HG03159 (cell line): ENCODE measurements around the gene PACRG.

Experiments
- ATAC-seq: cut with Tn5 transposase; IDR thresholded peaks from one replicate; pipeline ENCODE4 v1.9.1; 2021; ENCODE audit warnings: mild to moderate bottlenecking, moderate library complexity; ENCODE audit not compliant: unreplicated experiment

PACRG gene

GRCh38 chr6:162709431-162709830 is 18.3 kb upstream of the PACRG start:
- ATAC-seq, result no peak

DNA sequence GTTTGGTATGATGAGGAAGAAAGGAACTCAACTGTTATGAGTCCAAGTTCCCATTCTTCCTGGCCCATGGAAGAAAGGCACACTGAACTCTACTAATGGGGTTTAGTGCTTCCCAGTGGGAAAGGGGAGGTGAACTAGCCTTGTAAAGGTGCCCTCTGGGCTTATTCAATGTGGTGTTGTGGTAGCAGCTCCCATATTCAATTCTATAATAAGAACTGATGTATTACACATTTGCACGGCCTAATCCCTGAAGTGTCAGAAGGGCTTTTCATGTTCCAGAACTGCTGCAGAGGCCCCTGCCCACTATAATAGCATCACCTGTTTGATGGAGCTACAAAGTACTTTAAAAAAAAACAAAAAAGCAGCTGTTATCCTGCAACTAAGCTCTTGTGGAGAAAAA is 17.4 kb upstream of the PACRG start:
- no peak for ATAC-seq

DNA sequence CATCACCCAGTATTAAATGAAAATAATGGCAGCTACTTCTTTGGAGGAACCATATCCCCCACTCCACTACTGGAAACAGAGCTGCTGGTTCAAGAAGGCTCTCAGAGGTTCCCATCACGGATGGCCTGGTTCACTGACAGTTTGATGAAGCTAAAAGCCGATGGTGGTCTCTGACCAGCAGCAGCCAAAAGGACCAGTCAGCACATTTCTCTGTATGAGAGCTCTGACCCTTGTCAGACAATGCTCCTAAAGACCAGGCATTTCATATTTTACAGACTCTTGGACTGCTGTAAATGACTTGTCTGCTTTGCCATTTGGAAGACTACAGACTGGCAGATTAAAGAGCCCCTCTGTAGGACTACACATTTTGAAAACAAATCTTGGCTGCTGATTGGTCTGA is 16.8 kb upstream of the PACRG start:
- ATAC-seq, result no peak

DNA sequence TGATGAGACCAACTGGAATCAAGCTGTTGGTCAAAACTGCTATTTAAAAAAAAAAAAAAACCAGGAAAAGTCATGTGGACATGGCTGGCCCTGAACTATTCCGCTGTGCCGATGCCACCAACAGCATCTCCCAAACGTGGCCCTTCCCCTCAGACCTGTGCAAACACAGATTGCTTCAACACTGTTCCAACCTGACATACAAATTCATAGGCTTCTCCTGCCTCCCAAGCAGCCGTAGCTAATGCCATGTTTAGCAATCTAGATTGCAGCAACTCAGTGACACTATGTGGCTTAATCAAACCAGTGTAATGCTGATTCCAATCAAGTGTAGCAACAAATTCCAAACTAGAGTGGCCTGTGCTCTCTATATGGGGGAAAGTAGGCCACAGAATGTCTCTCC is 16.4 kb upstream of the PACRG start:
- ATAC-seq, result no peak

DNA sequence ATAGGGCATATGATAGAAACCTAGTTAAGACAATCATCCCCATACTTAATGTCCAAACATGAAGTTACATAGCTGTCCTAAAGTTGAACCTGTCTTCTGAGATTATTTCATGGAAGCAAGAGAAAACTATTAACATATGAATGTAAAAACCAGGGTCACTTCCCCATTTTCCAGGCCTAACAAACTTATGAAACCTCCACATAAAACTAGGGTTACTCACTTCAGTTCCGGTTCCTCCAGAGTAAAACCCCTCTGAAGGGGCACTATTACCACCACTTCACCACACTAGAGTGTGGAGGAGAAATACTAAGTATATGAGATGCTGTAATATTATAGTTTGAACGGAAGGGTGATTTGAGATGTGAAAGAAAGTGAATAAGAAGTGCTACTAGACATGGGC is 15.1 kb upstream of the PACRG start:
- no peak for ATAC-seq

DNA sequence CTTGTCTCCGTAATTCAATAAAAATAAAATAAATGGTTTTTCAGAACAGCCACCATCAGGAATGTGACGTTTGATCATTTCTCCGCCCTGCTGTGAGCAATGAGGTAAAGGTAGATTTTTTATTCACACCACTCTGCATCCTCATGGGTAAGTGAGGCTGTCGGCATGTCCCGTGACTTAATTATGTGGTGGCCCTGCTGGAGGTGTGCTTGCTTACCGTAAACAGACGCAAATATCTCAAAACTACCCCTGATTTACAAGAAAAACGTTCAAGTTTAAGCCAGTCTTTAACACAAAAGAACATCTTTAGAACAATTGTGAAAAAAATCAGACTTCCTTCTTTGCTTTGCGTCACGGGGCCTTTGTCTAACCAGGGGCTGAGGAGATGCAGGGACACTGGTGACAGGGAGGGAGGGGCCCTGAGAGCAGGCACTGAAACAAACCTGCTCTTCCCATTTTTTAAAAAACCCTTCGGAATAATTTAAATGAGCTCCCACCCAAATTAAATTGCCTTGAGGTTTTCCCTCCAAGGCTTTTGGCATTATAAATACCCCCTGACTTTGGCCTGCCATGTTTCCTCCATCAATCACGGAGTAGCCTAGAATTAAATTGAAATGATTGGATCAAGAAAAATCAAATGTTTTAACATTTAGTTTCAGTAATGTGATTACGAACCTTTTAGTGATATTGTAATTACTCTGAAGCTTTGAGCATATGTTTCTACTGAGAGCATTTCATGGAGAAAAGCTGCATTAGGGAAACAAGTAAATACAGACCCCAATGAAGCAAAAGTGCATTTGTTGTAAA is 13.6 kb upstream of the PACRG start:
- no peak for ATAC-seq

- no peak for ATAC-seq
Observed at GRCh38 chr6:162715601-162716000, 12.2 kb upstream of the PACRG start.

DNA sequence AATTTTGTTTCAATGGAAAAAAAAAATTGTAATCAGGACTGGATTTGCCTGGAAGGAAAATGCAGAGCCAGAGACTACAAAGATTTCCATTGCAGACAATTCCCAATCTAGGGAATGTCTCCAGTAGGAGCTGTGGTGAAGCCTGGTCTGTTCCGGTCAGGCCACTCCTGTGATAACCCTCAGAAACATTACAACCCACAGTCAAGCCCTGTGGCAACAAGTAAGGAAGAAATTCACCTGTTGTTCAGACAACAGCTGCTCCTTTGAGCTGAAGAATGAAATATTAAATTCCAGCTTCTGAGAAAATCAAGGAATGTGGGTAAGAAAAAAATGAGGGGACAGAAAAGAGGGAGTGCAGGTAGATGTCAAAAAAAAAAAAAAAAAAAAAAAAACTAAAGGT is 8.2 kb upstream of the PACRG start:
- no peak for ATAC-seq

DNA sequence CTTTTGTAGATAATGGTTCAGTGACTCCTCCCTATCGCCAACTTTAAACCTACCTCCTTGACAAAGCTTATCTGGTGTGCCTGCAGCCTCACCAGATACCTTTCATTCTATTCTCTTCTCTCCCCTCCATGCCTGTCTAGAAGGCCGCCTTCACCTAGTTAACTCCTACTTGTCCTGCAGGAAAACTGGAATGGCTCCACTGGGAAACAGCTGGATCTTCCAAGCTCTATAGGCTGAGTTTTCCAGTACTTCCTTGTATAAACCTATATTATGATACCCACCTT is 6.4 kb upstream of the PACRG start:
- ATAC-seq, result no peak

DNA sequence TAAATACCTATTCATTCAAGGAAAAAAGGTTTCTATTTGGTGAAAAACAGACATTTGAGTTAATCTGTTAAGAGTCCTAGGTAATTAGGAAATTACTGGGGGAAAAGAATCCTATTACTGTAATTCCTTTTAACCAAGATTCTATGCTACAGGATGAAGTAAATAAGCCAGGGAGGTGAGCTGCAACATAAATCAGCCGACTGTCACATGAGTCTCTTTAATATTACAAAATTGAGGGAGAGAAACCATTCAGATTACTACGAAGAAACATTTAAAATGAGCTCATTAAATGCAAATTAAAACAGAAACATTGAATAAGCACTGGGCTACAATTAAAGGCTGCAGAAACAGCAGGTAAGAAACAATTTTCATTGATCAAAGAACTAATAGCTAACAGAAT is 5.5 kb upstream of the PACRG start:
- no peak for ATAC-seq

DNA sequence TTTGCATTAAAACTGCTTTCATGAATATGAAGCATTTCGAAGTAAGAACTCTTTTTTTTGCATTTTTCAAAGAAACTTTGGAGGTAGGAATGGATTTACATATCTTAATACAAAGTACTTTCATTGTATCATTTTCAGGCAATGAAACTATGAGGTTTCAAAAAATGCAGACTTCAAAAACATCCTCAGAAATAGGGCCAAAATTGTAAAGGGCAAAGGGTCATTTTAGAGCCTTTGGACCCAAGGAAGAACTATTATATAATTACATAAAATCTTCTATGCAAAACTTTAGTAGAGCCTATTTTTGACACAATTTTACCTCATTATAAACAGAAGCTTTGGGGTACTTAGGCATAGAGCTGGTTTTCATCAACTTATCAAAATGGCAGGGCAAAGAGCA is 5.1 kb upstream of the PACRG start:
- no peak for ATAC-seq

GRCh38 chr6:162726947-162727321 is 840 bp upstream of the PACRG start:
- peak; percentile 7 for ATAC-seq

- ATAC-seq, result no peak
Observed at GRCh38 chr6:162728197-162728596, 423 bp downstream of the PACRG start.

GRCh38 chr6:162728706-162729105 is 932 bp downstream of the PACRG start:
- ATAC-seq, result no peak

DNA sequence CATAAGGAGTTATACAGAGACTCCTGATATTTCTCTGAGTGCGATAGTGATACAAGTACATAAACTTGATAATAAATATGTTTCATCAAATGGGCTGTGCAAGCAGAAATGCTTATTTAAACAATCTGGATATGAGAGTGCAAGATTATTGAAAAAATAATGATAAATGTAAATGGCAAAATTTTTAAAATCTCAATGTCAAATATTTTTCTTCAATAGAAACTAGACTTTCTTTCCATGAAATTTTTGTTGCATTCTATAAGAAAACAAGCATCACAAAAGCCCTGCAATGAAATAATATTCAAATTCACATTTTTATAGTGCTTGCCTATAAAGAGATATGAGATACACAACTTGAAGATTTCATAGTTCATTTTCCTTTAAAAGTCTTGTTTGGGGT is 2.7 kb downstream of the PACRG start:
- no peak for ATAC-seq

DNA sequence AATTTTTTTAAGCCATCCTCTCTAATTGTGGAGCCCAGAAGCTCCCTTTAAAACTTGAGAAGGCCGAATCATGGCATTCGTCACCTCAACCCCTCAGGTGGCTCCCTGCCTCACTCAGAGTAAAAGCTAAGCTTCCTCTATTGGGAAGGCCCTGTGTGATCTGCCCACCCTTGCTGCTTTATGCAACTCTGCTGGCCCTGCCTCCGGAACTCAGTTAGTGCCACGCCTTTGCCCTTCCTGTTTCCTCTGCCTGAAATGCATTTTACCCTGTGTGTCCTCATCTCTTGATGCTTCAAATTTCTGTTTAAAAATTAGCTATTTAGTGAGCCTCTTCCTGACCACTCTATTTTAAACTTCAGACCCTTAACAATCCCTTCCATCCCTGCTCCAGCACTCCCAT is 5.7 kb downstream of the PACRG start:
- ATAC-seq, result no peak

GRCh38 chr6:162736961-162737360 is 9.2 kb downstream of the PACRG start:
- ATAC-seq, result no peak

GRCh38 chr6:162750776-162751175 is 23.0 kb downstream of the PACRG start:
- no peak for ATAC-seq

DNA sequence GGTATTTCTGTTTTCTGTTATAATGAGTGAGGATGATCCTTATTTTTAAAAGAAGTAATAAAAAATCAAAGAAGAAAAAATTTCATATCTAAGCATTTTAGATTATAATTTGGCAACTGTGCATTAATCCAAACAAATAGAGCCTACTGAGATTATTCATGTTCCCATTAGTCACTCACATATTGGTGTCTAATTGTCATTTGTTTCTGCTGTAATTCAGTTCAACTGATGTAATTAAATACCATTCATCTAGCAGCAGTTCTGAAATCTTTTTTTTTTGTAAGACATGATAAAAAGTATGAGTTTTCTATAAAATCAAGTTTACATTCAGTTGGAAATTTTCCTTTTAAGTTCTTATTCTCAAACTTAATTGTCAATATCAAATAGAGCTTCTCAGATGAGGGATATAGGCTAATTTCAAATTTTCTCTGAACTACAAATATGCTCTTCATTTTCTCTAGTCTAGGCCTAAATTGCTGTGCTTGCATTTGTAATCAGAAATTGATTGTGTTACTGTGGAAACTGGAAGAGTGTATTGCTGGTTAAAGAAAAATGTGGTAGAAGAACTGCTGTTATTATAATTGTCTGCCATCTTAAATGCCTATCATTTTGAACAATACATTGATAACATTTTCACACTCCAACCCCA is 23.6 kb downstream of the PACRG start:
- ATAC-seq, result no peak

DNA sequence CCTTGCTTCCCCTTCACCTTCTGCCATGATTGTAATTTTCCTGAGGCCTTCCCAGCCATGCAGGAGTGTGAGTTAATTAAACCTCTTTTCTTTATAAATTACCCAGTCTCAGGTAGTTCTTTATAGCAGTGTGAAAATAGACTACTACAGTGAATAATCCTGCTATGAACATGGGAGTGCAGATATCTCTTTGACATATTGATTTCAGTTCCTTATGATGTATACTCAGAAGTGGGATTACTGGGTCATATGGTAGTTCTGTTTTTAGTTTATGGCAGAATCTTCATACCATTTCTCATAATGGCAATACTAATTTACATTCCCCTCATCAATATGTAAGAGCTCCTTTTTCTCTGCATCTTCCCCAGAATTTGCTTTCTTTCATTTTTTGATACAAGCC is 26.0 kb downstream of the PACRG start:
- no peak for ATAC-seq

- no peak for ATAC-seq
Observed at GRCh38 chr6:162770136-162770535, 42.4 kb downstream of the PACRG start.

DNA sequence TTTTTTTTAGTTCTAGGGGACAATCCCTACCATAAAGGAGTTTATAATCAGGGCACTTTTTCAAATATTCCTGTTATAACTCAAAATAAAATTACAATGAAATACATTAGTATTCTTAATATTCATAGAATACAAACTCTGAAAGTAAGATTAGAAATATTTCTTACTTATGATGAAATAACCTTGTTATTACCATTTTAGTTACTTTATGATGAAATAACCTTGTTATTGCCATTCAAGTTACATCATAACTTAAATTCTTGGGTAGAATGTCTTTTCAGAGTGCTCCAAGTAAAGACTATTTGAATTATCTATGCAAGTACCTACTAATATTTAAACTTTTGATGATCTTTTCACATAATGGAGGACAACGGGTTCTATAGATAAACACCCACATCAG is 43.2 kb downstream of the PACRG start:
- ATAC-seq, result no peak

GRCh38 chr6:162772466-162772865 is 44.7 kb downstream of the PACRG start:
- ATAC-seq, result no peak
